HepG2 (cell line): Measurements from ENCODE around the gene PSAP. TPM values are rescaled to one million over a fixed set of nuclear protein-coding genes. Genes with fewer than 3 reads are reported as not detected.

Source experiments
- ATAC-seq: fragments of 200-7000 bp; cut with Tn5 transposase; 3 replicates; pipeline ENCODE4 v1.9.1; 2020; ENCODE audit warnings: mild to moderate bottlenecking, moderate library complexity
- BruUV-seq: library from RNA; stranded (reverse); fragments of 400-500 nt; replicated peaks from 2 replicates; lab custom pipeline; 2021; lab: Mats Ljungman, UMichigan
- CTCF ChIA-PET: fragments of 300-600 bp; formaldehyde crosslinking; extraction: SDS; loops from one replicate; lab custom pipeline; 2021; ENCODE audit warnings: low total read pairs, inconsistent platforms, low intra/inter-chr PET ratio; lab: Yijun Ruan, JAX
- POLR2A ChIA-PET: fragments of 350-600 bp; sonication (Branson Sonifier 250); formaldehyde crosslinking; loops from one replicate; lab custom pipeline; 2020; ENCODE audit warnings: antibody characterized with exemption, inconsistent platforms; lab: Yijun Ruan, JAX
- DNase-seq: peaks from one replicate; pipeline ENCODE4 v3.0.0-alpha.2; 2015; ENCODE audit warnings: low spot score
- FAIRE-seq: peaks from 3 replicates; lab custom pipeline; 2011; peaks lifted over from hg19 to GRCh38; lab: Jason Lieb, UNC
- H2AFZ ChIP-seq: one replicate; pipeline ENCODE4 v1.6.1; 2011; ENCODE audit warnings: low read length, inconsistent platforms
- H3K27ac ChIP-seq: fragments of 300-600 bp; 3 replicates; pipeline ENCODE4 v1.8.0; 2011; ENCODE audit warnings: mixed run types, mild to moderate bottlenecking, mixed read lengths, low read length, inconsistent platforms; ENCODE audit not compliant: insufficient read depth; ENCODE audit errors: extremely low read length
- H3K27me3 ChIP-seq, 2 experiments: fragments of 200-600 bp in 1 of 2; 2 replicates in 1 of 2; 3 replicates in 1 of 2; pipeline versions ENCODE4 v1.6.0 to v1.8.0; 2011; ENCODE audit warnings: low read length in 2 of 2, mild to moderate bottlenecking in 2 of 2, moderate library complexity in 2 of 2, inconsistent platforms in 1 of 2; ENCODE audit not compliant: insufficient read depth in 2 of 2, control insufficient read depth in 1 of 2
- H3K36me3 ChIP-seq, 2 experiments: fragments of 200-600 bp in 1 of 2; replicated peaks in 1 of 2; 2 replicates in 1 of 2; 3 replicates in 1 of 2; pipeline versions ENCODE4 v1.5.1 to v1.8.0; 2011; ENCODE audit warnings: low read length in 2 of 2, inconsistent platforms in 1 of 2; ENCODE audit not compliant: insufficient read depth in 2 of 2, control insufficient read depth in 1 of 2
- H3K4me1 ChIP-seq: 2 replicates; pipeline ENCODE4 v1.5.1; 2012; ENCODE audit warnings: low read length, inconsistent platforms; ENCODE audit not compliant: insufficient read depth
- H3K4me2 ChIP-seq: 2 replicates; pipeline ENCODE4 v1.6.0; 2011; ENCODE audit warnings: low read depth, low read length, inconsistent platforms
- H3K4me3 ChIP-seq, 3 experiments: fragments of 200-600 bp in 1 of 3; sonication (generic), shearing (Covaris generic) in 1 of 3; replicated peaks in 1 of 3; 2 replicates each; pipeline ENCODE4 v1.5.1; 2011 to 2016; ENCODE audit warnings: low read length in 3 of 3, inconsistent platforms in 2 of 3, low read depth in 2 of 3, mild to moderate bottlenecking in 2 of 3, control low read depth in 1 of 3, mixed read lengths in 1 of 3; ENCODE audit not compliant: insufficient read depth in 1 of 3
- H3K79me2 ChIP-seq: one replicate; pipeline ENCODE4 v1.6.1; 2011; ENCODE audit warnings: low read length, inconsistent platforms; ENCODE audit not compliant: insufficient read depth
- H3K9ac ChIP-seq: 2 replicates; pipeline ENCODE4 v1.6.0; 2011; ENCODE audit warnings: mild to moderate bottlenecking, low read depth, low read length, inconsistent platforms; ENCODE audit not compliant: insufficient read depth
- H3K9me3 ChIP-seq: 2 replicates; pipeline ENCODE4 v1.5.1; 2012; ENCODE audit warnings: mild to moderate bottlenecking, low read length
- H4K20me1 ChIP-seq: 2 replicates; pipeline ENCODE4 v1.6.0; 2011; ENCODE audit warnings: inconsistent platforms, mild to moderate bottlenecking, low read length, moderate library complexity; ENCODE audit not compliant: insufficient read depth
- AGO1 ChIP-seq: fragments of 200-400 bp; formaldehyde crosslinking; IDR thresholded peaks from 2 replicates; pipeline ENCODE4 v1.6.1; 2017; ENCODE audit warnings: mild to moderate bottlenecking, low read depth, low read length, moderate library complexity; ENCODE audit not compliant: poor library complexity, severe bottlenecking
- ARID2 ChIP-seq: sonication (generic); formaldehyde crosslinking; IDR thresholded peaks from 2 replicates; pipeline ENCODE4 v1.8.1; 2022; ENCODE audit warnings: mild to moderate bottlenecking, missing genetic modification reagents, borderline replicate concordance
- CCAR2 ChIP-seq: fragments of 200-400 bp; formaldehyde crosslinking; optimal IDR thresholded peaks from 2 replicates; pipeline ENCODE3; 2018; ENCODE audit warnings: low read depth, mild to moderate bottlenecking, low read length, moderate library complexity
- GATAD1 ChIP-seq: IDR thresholded peaks from 2 replicates; pipeline ENCODE4 v1.6.1; 2016; ENCODE audit warnings: missing genetic modification reagents, missing compliant biosample characterization
- MTF2 ChIP-seq: sonication (generic); formaldehyde crosslinking; IDR thresholded peaks from 2 replicates; pipeline ENCODE4 v1.5.0; 2020; ENCODE audit warnings: missing genetic modification reagents, borderline replicate concordance
- RBM22 ChIP-seq: fragments of 200-400 bp; formaldehyde crosslinking; optimal IDR thresholded peaks from 2 replicates; pipeline ENCODE3; 2017; ENCODE audit warnings: mild to moderate bottlenecking, low read length, moderate library complexity
- THYN1 ChIP-seq: sonication (generic); formaldehyde crosslinking; IDR thresholded peaks from 2 replicates; pipeline ENCODE4 v1.8.1; 2023; ENCODE audit warnings: low read depth, mild to moderate bottlenecking, moderate library complexity, missing genetic modification reagents, borderline replicate concordance
- ZFP1 ChIP-seq: IDR thresholded peaks from 2 replicates; pipeline ENCODE4 v1.6.1; 2016
- ZNF335 ChIP-seq: sonication (generic); formaldehyde crosslinking; IDR thresholded peaks from 2 replicates; pipeline ENCODE4 v1.4.0; 2020; ENCODE audit warnings: missing genetic modification reagents
- ZNF430 ChIP-seq: sonication (generic); formaldehyde crosslinking; IDR thresholded peaks from 2 replicates; pipeline ENCODE4 v1.9.0; 2021; ENCODE audit warnings: mild to moderate bottlenecking, missing genetic modification reagents
- ZSCAN12 ChIP-seq: sonication (generic); formaldehyde crosslinking; IDR thresholded peaks from 2 replicates; pipeline ENCODE4 v1.9.0; 2021; ENCODE audit warnings: mild to moderate bottlenecking, missing genetic modification reagents
- ZSCAN29 ChIP-seq: sonication (generic); formaldehyde crosslinking; conservative IDR thresholded peaks from 2 replicates; pipeline ENCODE4 v1.4.0; 2020; ENCODE audit warnings: mild to moderate bottlenecking, missing genetic modification reagents
- WGBS: methylation state at CpG from one replicate; pipeline ENCODE4 v1.1.6; 2017; ENCODE audit warnings: low lambda C conversion rate; 5-methylcytosine and 5-hydroxymethylcytosine counted together
- in situ Hi-C: cut with HindIII; loops from 2 replicates; pipeline ENCODE4 v1.10.0; 2017; ENCODE audit warnings: low pct_unique_long_range_greater_than_20kb; ENCODE audit not compliant: extremely low pct_ligation_motif_present
- intact Hi-C: fragments of 100-400 bp; cut with micrococcal nuclease; formaldehyde crosslinking; loops from one replicate; pipeline ENCODE4 v1.10.0; 2022; ENCODE audit not compliant: unreplicated experiment
- polyA plus RNA-seq, 8 experiments: library from polyadenylated mRNA; depleted of rRNA in 3 of 8; stranded (reverse) in 7 of 8; unstranded in 1 of 8; fragments of >200 nt; fragmentation: Illumina TruSeq in 4 of 8; extraction: Trizol in 4 of 8; gene quantifications; 2 replicates each; pipeline versions ENCODE4 v1.2.1 to v1.2.3, GENCODE V29; 2011 to 2016; ENCODE audit warnings: low read depth in 4 of 8, missing spikeins in 1 of 8, mixed read lengths in 1 of 8; ENCODE audit not compliant: insufficient read depth in 1 of 8
- total RNA-seq, 5 experiments: library from RNA; depleted of rRNA; stranded (reverse); fragments of >200 nt; fragmentation: Illumina TruSeq; extraction: Trizol; gene quantifications; 2 replicates each; pipeline ENCODE4 v1.2.3, GENCODE V29; 2016; ENCODE audit warnings: low read depth in 1 of 5
- TF ChIP-seq, protein P1 (sequence below): sonication (generic); formaldehyde crosslinking; IDR thresholded peaks from 2 replicates; pipeline ENCODE4 v1.8.0; 2022; ENCODE audit warnings: mild to moderate bottlenecking, missing genetic modification reagents, moderate library complexity
- TF ChIP-seq, protein P2 (sequence below): sonication (generic); formaldehyde crosslinking; IDR thresholded peaks from 2 replicates; pipeline ENCODE4 v1.4.0; 2020; ENCODE audit warnings: missing genetic modification reagents
- TF ChIP-seq, protein P3 (sequence below): fragments of 450-650 bp; IDR thresholded peaks from 2 replicates; pipeline ENCODE4 v1.6.1; 2017

The PSAP gene
- total and polyA plus RNA-seq, 2 of the 13 experiments (the other 11 are each of a cell fraction or from before 2014, with no cell fraction given): 323 to 643 TPM

DNA sequence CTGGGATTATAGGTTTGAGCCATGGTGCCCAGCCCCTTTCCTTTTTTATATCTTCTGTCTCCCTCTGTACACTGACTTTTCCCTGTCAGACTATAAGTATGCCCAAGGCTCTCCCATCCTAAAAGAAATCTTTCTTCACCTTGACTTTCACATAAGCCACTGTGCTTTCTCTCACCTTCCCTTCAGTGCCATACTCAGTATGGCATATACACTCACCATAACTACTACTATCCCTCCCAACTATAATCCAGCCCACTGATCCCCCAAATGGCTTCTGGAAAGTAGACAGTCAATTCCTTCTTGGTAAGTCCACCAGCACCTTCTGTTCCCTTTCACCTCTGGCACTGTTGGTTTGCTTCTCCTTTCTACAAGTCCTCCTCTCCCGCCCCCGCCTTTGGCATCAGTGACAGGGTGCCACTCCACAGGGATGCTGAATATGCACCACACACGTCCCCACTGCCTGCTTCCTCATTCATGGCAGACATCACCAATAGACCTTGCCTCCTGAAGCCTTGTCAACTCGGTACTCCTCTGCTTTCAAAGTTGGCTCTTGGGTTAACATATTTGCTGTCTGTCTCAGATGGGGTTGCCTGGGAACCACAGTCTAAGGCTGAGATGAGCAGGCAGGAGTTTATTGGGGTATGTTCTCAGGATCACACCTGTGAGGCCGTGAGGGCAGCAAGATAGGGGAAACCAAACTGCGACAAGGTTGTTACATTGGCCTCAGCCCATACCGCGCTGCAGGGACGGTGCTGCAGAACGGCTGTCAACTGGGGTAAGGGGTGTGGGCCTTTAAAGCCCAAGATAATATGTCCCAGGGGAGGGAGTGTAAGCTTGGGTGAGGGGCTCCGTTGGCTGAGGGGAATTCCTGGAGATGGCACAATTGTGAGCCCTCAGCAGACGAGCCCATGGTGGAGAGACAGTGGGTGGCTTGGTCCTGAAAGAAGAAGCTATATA, 7.2 kb upstream of the PSAP start:
- TF ChIP-seq, protein P1, sequence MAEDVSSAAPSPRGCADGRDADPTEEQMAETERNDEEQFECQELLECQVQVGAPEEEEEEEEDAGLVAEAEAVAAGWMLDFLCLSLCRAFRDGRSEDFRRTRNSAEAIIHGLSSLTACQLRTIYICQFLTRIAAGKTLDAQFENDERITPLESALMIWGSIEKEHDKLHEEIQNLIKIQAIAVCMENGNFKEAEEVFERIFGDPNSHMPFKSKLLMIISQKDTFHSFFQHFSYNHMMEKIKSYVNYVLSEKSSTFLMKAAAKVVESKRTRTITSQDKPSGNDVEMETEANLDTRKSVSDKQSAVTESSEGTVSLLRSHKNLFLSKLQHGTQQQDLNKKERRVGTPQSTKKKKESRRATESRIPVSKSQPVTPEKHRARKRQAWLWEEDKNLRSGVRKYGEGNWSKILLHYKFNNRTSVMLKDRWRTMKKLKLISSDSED: no peak
- no peaks in the 10 kb centered on the region for H3K36me3 ChIP-seq
- H3K9me3 ChIP-seq: no peaks in the 10 kb centered on the region
- H3K79me2 ChIP-seq: no peaks in the 10 kb centered on the region
- no peak overlapping the region for H3K9ac ChIP-seq
- CTCF ChIA-PET: no interaction called here
- no peak for DNase-seq
- 61% methylated on average over 12 of the region's 12 CpGs for WGBS
- peaks cover 3% of the 10 kb centered on the region in 2 experiments; a peak in 2 of 5 replicates for H3K27me3 ChIP-seq
- no peaks in the 10 kb centered on the region for H4K20me1 ChIP-seq
- no TSS peak for BruUV-seq
- no peak for ATAC-seq
- H2AFZ ChIP-seq: no peak overlapping the region
- no peak overlapping the region for H3K4me2 ChIP-seq
- H3K4me1 ChIP-seq: peaks cover 31% of the 10 kb centered on the region
- in situ Hi-C loops (no loop called here), intact Hi-C loops (loop anchor here (5.0 kb wide), 1 partner anchor 34 kb away; no protein-coding TSS in a partner anchor)
- H3K27ac ChIP-seq: no peak overlapping the region
- POLR2A ChIA-PET: no interaction called here
- FAIRE-seq: no peak
- H3K4me3 ChIP-seq: no peak overlapping the region

DNA sequence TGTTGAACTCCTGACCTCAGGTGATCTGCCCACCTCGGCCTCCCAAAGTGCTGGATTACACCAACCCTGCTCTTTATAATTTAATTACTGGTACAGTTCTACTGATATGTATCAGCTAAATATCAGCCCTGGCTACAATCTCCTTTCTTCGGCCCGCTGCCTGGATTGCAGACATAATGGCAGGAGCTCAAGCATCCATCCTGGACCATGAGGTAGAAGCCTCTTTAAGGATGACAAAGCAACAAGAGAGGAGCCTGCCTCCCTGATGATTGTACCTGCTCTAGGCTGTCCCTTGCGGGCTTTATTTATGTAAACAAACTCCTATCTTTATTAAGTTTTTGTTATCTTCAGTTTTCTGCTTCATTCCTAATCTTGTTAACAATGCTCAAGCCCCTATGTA, 5.6 kb upstream of the PSAP start:
- no peak for ATAC-seq
- H3K36me3 ChIP-seq: no peaks in the 10 kb centered on the region
- H3K4me1 ChIP-seq: peaks cover 29% of the 10 kb centered on the region
- BruUV-seq: no TSS peak
- peaks cover 3% of the 10 kb centered on the region in 2 experiments; a peak in 2 of 5 replicates for H3K27me3 ChIP-seq
- intact Hi-C loops (loop anchor here (5.0 kb wide), 1 partner anchor 36 kb away; no protein-coding TSS in a partner anchor), in situ Hi-C loops (no loop called here)
- DNase-seq: no peak
- no peak overlapping the region for H3K4me2 ChIP-seq
- ChIA-PET POLR2A (no interaction called here), CTCF (no interaction called here)
- H3K79me2 ChIP-seq: no peaks in the 10 kb centered on the region
- no peaks in the 10 kb centered on the region for H4K20me1 ChIP-seq
- no peak for FAIRE-seq
- no peak overlapping the region for H3K27ac ChIP-seq
- H3K9ac ChIP-seq: no peak overlapping the region
- H2AFZ ChIP-seq: no peak overlapping the region
- WGBS: 26% methylated on average over 4 of the region's 4 CpGs
- no peak overlapping the region for H3K4me3 ChIP-seq
- no peaks in the 10 kb centered on the region for H3K9me3 ChIP-seq
- TF ChIP-seq GATAD1 (CRISPR knock-in tag) (no peak), THYN1 (CRISPR knock-in tag) (no peak), CCAR2 (no peak), ZSCAN12 (CRISPR knock-in tag) (no peak), ZNF335 (no peak), ARID2 (CRISPR knock-in tag) (no peak), AGO1 (no peak), ZFP1 (CRISPR knock-in tag) (no peak), RBM22 (no peak), MTF2 (CRISPR knock-in tag) (no peak), ZSCAN29 (CRISPR knock-in tag) (no peak), ZNF430 (CRISPR knock-in tag) (no peak)
- TF ChIP-seq, protein P2, sequence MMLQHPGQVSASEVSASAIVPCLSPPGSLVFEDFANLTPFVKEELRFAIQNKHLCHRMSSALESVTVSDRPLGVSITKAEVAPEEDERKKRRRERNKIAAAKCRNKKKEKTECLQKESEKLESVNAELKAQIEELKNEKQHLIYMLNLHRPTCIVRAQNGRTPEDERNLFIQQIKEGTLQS (CRISPR knock-in tag): no peak
- TF ChIP-seq, protein P3, sequence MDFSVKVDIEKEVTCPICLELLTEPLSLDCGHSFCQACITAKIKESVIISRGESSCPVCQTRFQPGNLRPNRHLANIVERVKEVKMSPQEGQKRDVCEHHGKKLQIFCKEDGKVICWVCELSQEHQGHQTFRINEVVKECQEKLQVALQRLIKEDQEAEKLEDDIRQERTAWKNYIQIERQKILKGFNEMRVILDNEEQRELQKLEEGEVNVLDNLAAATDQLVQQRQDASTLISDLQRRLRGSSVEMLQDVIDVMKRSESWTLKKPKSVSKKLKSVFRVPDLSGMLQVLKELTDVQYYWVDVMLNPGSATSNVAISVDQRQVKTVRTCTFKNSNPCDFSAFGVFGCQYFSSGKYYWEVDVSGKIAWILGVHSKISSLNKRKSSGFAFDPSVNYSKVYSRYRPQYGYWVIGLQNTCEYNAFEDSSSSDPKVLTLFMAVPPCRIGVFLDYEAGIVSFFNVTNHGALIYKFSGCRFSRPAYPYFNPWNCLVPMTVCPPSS: no peak
